Ishikawa (cell line): ENCODE results near the gene ERP44.

Experiments
- CREB1 ChIP-seq: IDR thresholded peaks from 2 replicates; pipeline ENCODE4 v1.6.1; 2012; ENCODE audit warnings: low read depth
- EGR1 ChIP-seq: IDR thresholded peaks from 2 replicates; pipeline ENCODE4 v1.6.1; 2012
- EP300 ChIP-seq: IDR thresholded peaks from 2 replicates; pipeline ENCODE4 v1.6.1; 2012; ENCODE audit warnings: borderline replicate concordance
- FOXM1 ChIP-seq: IDR thresholded peaks from 2 replicates; pipeline ENCODE4 v1.6.1; 2012; ENCODE audit warnings: low read depth, borderline replicate concordance
- NFIC ChIP-seq: IDR thresholded peaks from 2 replicates; pipeline ENCODE4 v1.6.1; 2012
- RAD21 ChIP-seq: IDR thresholded peaks from 2 replicates; pipeline ENCODE4 v1.6.1; 2012; ENCODE audit warnings: low read depth
- TAF1 ChIP-seq: IDR thresholded peaks from 2 replicates; pipeline ENCODE4 v1.6.1; 2012; ENCODE audit warnings: low read depth, mild to moderate bottlenecking
- TCF12 ChIP-seq: IDR thresholded peaks from 2 replicates; pipeline ENCODE4 v1.6.1; 2012; ENCODE audit warnings: low read depth
- TF ChIP-seq, protein P1 (sequence below): IDR thresholded peaks from 2 replicates; pipeline ENCODE4 v1.6.1; 2012; ENCODE audit warnings: low read depth, mild to moderate bottlenecking
- TF ChIP-seq, protein P2 (sequence below): IDR thresholded peaks from 2 replicates; pipeline ENCODE4 v1.6.1; 2012
- TF ChIP-seq, protein P3 (sequence below): IDR thresholded peaks from 2 replicates; pipeline ENCODE4 v1.6.1; 2012

DNA sequence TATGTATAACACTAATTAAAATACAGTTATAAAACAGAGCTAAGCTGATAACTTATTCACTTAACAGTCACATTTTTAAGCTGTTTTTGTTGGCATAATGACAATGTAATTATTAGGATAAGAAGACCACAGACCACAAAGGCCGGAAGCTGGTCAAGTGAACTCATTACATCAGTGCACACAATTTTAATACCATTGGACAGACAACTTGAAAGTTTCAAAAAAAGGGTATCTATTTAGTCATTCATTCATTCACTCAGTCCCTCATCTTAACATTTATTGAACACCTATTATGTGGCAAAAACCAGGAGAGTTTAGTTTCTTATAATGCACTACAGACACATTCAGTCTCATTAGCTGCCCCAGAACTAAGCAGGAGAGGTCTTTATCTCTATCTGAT is 11.6 kb downstream of the ERP44 start:
- TF ChIP-seq, protein P1, sequence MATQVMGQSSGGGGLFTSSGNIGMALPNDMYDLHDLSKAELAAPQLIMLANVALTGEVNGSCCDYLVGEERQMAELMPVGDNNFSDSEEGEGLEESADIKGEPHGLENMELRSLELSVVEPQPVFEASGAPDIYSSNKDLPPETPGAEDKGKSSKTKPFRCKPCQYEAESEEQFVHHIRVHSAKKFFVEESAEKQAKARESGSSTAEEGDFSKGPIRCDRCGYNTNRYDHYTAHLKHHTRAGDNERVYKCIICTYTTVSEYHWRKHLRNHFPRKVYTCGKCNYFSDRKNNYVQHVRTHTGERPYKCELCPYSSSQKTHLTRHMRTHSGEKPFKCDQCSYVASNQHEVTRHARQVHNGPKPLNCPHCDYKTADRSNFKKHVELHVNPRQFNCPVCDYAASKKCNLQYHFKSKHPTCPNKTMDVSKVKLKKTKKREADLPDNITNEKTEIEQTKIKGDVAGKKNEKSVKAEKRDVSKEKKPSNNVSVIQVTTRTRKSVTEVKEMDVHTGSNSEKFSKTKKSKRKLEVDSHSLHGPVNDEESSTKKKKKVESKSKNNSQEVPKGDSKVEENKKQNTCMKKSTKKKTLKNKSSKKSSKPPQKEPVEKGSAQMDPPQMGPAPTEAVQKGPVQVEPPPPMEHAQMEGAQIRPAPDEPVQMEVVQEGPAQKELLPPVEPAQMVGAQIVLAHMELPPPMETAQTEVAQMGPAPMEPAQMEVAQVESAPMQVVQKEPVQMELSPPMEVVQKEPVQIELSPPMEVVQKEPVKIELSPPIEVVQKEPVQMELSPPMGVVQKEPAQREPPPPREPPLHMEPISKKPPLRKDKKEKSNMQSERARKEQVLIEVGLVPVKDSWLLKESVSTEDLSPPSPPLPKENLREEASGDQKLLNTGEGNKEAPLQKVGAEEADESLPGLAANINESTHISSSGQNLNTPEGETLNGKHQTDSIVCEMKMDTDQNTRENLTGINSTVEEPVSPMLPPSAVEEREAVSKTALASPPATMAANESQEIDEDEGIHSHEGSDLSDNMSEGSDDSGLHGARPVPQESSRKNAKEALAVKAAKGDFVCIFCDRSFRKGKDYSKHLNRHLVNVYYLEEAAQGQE: no peak
- no peak for TF ChIP-seq NFIC
- no peak for TF ChIP-seq EP300
- no peak for TF ChIP-seq TAF1
- TF ChIP-seq RAD21: no peak
- TF ChIP-seq FOXM1: no peak
- no peak for TF ChIP-seq TCF12
- no peak for TF ChIP-seq CREB1
- TF ChIP-seq EGR1: no peak
- TF ChIP-seq, protein P2, sequence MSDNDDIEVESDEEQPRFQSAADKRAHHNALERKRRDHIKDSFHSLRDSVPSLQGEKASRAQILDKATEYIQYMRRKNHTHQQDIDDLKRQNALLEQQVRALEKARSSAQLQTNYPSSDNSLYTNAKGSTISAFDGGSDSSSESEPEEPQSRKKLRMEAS: no peak
- TF ChIP-seq, protein P3, sequence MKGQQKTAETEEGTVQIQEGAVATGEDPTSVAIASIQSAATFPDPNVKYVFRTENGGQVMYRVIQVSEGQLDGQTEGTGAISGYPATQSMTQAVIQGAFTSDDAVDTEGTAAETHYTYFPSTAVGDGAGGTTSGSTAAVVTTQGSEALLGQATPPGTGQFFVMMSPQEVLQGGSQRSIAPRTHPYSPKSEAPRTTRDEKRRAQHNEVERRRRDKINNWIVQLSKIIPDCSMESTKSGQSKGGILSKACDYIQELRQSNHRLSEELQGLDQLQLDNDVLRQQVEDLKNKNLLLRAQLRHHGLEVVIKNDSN: no peak
